Activated naive CD4-positive, alpha-beta T cell (primary cell): ENCODE measurements around the gene ORMDL1.
"Not testable (repeated sequence)": the region's sequence is repeated elsewhere in the genome, so short reads cannot be mapped to it uniquely, and the experiment has no call there.

Source experiments
- DNase-seq, 4 experiments: peaks; one replicate each; lab custom pipeline; 2025; lab: John Stamatoyannopoulos, UW

The ORMDL1 gene

GRCh38 chr2:189770590-189771322, 13.4 kb downstream of the ORMDL1 start:
- no peak for DNase-seq

GRCh38 chr2:189763908-189764661, 20.1 kb downstream of the ORMDL1 start:
- DNase-seq = no peak

DNA sequence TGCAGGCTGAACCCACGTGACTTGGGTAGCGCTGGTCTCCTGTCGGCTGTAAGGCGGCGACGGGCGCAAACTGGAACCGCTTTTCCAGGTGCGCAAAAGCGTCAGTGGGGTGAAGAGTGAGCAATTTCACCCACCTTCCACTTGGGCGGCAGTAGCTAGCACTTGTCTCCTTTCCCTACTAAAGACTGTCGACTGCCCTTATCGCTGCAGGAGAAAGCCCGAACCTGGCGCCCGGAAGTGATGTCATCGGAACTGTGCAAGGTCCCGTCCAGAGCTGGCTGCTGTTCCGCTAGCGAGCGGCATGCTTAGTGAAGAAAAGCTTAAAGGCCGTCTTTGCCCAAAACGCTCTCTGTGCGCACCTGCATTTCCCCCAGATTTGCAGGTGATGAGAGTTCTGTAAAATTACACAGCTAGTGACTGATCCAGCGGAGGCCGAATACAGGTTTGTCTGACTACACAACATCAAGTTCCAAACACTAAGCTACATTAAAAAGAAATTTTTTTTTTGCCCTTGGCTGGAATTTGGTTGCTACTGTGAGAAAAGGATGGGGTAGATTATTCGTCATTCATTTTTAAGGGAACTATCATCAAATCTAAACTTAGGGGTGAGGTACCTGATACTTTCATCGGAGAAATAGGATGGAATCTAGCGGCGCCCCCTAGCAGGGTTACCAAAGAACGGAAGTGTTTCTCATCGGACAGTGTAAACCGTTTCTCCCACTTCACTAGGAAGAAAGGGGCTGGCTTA, 21.4 kb downstream of the ORMDL1 start, which contains the start of gene OSGEPL1:
OSGEPL1 (minus strand) TSS at position 242 of the 748 bp plus-strand sequence. CDS start 1,152 bp downstream, outside the sequence.
- peak; percentile 69 to 87 (median 77) for DNase-seq

DNA sequence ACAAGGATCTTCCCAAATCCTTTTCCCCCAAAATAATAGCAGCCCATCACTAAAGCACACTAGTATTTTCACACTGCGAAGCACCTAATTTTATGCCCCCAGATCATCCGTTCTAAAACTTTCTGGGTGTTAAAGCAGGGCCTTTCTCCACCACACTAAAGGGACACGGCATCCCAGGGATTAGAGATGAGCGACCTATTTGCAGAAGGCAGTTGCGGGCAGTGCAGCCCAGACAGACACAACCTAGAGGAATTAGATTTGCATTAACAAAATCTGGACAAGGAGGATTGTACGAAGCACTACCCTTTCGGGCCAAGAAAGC, 21.9 kb downstream of the ORMDL1 start:
- DNase-seq = no peak

GRCh38 chr2:189760154-189760553, 24.0 kb downstream of the ORMDL1 start:
- not testable (repeated sequence) for DNase-seq

DNA sequence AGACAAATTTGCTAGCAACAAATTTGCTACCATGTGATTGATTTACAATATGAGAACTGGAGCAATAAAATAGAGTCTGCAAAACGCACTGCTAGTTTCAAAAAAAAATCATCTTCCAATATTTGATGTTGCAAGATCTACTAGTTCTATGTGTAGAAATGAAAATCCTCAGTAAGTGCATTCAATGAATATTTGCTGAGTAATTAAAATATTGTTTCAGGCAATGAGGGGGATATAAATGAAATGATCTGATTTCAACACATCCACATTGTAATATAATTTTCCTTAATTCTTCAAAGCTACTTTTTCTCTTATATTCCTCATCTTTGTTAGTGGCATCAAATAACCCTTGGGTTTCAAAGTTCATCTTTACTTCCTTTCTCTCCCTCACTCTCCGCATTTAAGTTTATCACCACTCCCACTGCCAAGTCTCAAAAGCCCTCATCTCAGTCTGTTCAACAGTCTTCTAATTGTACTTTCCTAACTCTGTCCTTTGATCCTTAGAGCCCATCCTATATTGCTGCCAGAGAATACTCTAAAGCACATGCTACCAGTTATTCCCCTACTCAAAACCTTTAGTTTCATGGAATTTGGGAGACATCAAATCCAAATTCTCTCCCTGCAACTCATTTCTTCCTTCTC, 27.7 kb downstream of the ORMDL1 start:
- no peak for DNase-seq

DNA sequence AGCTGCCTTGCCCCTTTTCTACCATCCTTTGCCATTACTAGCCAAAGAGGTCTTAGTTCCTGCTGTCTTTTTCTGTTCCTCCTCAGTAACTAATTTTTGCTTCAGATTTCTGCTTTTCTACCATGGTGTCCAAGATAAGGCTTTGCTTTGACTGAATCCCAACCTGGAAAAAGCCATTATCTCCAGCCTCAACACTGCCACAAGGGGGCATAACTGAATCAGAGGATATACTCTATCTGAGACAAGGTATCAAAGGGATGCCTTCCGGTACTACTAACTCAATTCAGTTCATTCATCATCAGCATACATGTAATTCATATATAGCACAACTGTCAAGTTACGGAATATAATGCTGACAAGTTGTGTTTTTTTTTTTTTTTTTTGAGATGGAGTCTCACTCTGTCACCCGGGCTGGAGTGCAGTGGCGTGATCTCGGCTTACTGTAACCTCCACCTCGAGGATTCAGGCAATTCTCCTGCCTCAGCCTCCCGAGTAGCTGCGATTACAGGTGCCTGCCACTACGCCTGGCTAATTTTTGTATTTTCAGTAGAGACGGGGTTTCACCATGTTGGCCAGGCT, 33.0 kb downstream of the ORMDL1 start:
- DNase-seq = peak in 1 of 4 experiments; percentile 23

GRCh38 chr2:189729430-189729829, 54.7 kb downstream of the ORMDL1 start:
- no peak for DNase-seq

DNA sequence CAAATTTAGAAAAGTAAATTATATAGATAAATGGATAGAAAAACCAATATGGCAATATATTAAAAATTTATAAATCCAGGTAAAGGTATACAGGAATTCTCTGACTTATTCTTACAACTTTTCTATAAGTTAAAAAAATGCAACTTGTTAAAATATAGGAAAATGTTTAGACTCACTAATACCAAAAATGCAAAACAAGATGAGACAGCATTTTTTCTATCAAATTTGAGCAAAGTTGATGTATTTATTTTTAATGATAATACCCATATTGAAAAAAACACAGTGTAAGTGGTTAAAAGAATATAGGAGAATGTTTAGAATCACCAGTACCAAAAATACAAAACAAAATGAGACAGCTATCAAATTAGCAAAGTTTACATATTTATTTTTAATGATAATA, 57.3 kb downstream of the ORMDL1 start:
- DNase-seq = no peak

GRCh38 chr2:189726271-189726670, 57.9 kb downstream of the ORMDL1 start:
- DNase-seq = no peak

GRCh38 chr2:189723192-189723591, 60.9 kb downstream of the ORMDL1 start:
- no peak for DNase-seq
